CD14-positive monocyte (primary cell): ENCODE measurements around the gene TCP1. TPM values are rescaled to one million over a fixed set of nuclear protein-coding genes. Genes with fewer than 3 reads are reported as not detected.

Source experiments
- DNase-seq, 3 donors: peaks; one replicate each; pipeline ENCODE4 v3.0.0-alpha.2; 2011 to 2022
- H2AFZ ChIP-seq: 2 replicates; pipeline ENCODE4 v1.6.0; 2012; ENCODE audit warnings: mild to moderate bottlenecking, low read depth, low read length, inconsistent platforms; ENCODE audit not compliant: insufficient read depth, poor library complexity, severe bottlenecking
- H3K27ac ChIP-seq, 2 donors: 1 replicate in 1 of 2; 2 replicates in 1 of 2; pipeline ENCODE4 v1.5.1; 2012 to 2013; ENCODE audit warnings: low read length in 2 of 2, control low read depth in 1 of 2, inconsistent platforms in 1 of 2, low read depth in 1 of 2, mild to moderate bottlenecking in 1 of 2
- H3K27me3 ChIP-seq, 2 donors: one replicate each; pipeline versions ENCODE4 v1.6.0 to v1.6.1; 2011 to 2013; ENCODE audit warnings: low read length in 2 of 2; ENCODE audit not compliant: control insufficient read depth in 2 of 2, insufficient read depth in 2 of 2
- H3K36me3 ChIP-seq, 2 donors: replicated peaks in 1 of 2; 1 replicate in 1 of 2; 2 replicates in 1 of 2; pipeline versions ENCODE4 v1.5.1 to v1.6.1; 2012 to 2013; ENCODE audit warnings: low read length in 2 of 2, control low read depth in 1 of 2, inconsistent platforms in 1 of 2, mild to moderate bottlenecking in 1 of 2; ENCODE audit not compliant: insufficient read depth in 2 of 2, control insufficient read depth in 1 of 2
- H3K4me1 ChIP-seq, 2 donors: 1 replicate in 1 of 2; 2 replicates in 1 of 2; pipeline versions ENCODE4 v1.5.1 to v1.6.1; 2012 to 2013; ENCODE audit warnings: low read length in 2 of 2, control low read depth in 1 of 2, inconsistent platforms in 1 of 2, mild to moderate bottlenecking in 1 of 2, moderate library complexity in 1 of 2; ENCODE audit not compliant: insufficient read depth in 2 of 2, control insufficient read depth in 1 of 2
- H3K4me2 ChIP-seq: replicated peaks from 2 replicates; pipeline ENCODE3; 2012; ENCODE audit warnings: low read length, moderate library complexity, mild to moderate bottlenecking; ENCODE audit not compliant: poor library complexity, severe bottlenecking; ENCODE audit errors: extremely low read depth
- H3K4me3 ChIP-seq, 3 experiments: fragments of 200-600 bp in 1 of 3; sonication (generic) in 1 of 3; replicated peaks in 1 of 3; 1 replicate in 2 of 3; 2 replicates in 1 of 3; pipeline ENCODE4 v1.5.1; 2011 to 2013; ENCODE audit warnings: low read length in 3 of 3, mild to moderate bottlenecking in 3 of 3, control low read depth in 2 of 3, low read depth in 2 of 3, inconsistent platforms in 1 of 3, moderate library complexity in 1 of 3
- H3K79me2 ChIP-seq: 2 replicates; pipeline ENCODE4 v1.6.0; 2012; ENCODE audit warnings: mild to moderate bottlenecking, control low read depth, inconsistent platforms, low read length, moderate library complexity; ENCODE audit not compliant: insufficient read depth
- H3K9ac ChIP-seq: 2 replicates; pipeline ENCODE4 v1.6.0; 2017; ENCODE audit warnings: low read length, mild to moderate bottlenecking; ENCODE audit not compliant: insufficient read depth, poor library complexity, severe bottlenecking
- H3K9me3 ChIP-seq, 2 donors: replicated peaks in 1 of 2; 1 replicate in 1 of 2; 2 replicates in 1 of 2; pipeline versions ENCODE4 v1.5.1 to v1.6.1; 2012 to 2013; ENCODE audit warnings: low read length in 2 of 2, control low read depth in 1 of 2; ENCODE audit not compliant: control insufficient read depth in 1 of 2, insufficient read depth in 1 of 2
- H4K20me1 ChIP-seq: 2 replicates; pipeline ENCODE4 v1.6.0; 2012; ENCODE audit warnings: mild to moderate bottlenecking, low read length, control low read depth, moderate library complexity; ENCODE audit not compliant: insufficient read depth
- H3K27ac Mint-ChIP-seq, 7 donors: one replicate each; pipeline ENCODE4 v1.8.0; 2020; ENCODE audit warnings: mild to moderate bottlenecking in 7 of 7, mixed read lengths in 7 of 7, moderate library complexity in 6 of 7, inconsistent platforms in 2 of 7
- H3K27me3 Mint-ChIP-seq, 3 donors: one replicate each; pipeline ENCODE4 v1.8.0; 2021 to 2022; ENCODE audit warnings: low read depth in 3 of 3, mild to moderate bottlenecking in 3 of 3, mixed read lengths in 3 of 3, moderate library complexity in 3 of 3, inconsistent platforms in 1 of 3
- H3K36me3 Mint-ChIP-seq, 2 donors: one replicate each; pipeline ENCODE4 v1.8.0; 2020; ENCODE audit warnings: mixed read lengths in 2 of 2, inconsistent platforms in 1 of 2, mild to moderate bottlenecking in 1 of 2
- H3K4me1 Mint-ChIP-seq: one replicate; pipeline ENCODE4 v1.8.0; 2020; ENCODE audit warnings: mild to moderate bottlenecking, mixed read lengths
- H3K4me3 Mint-ChIP-seq, 2 donors: one replicate each; pipeline ENCODE4 v1.8.0; 2020; ENCODE audit warnings: mild to moderate bottlenecking in 2 of 2, mixed read lengths in 2 of 2, moderate library complexity in 1 of 2
- H3K9me3 Mint-ChIP-seq, 7 donors: one replicate each; pipeline ENCODE4 v1.8.0; 2020 to 2022; ENCODE audit warnings: mixed read lengths in 7 of 7, mild to moderate bottlenecking in 6 of 7, moderate library complexity in 6 of 7, inconsistent platforms in 2 of 7
- CTCF ChIP-seq: fragments of 200-600 bp; IDR thresholded peaks from one replicate; pipeline ENCODE4 v1.8.0; 2022; ENCODE audit warnings: antibody characterized with exemption, mild to moderate bottlenecking
- WGBS: methylation state at CpG from one replicate; pipeline ENCODE4 v1.1.5; 2013; ENCODE audit warnings: missing lambda C conversion rate; ENCODE audit not compliant: insufficient coverage; 5-methylcytosine and 5-hydroxymethylcytosine counted together
- intact Hi-C, 2 donors: fragments of 100-400 bp; cut with micrococcal nuclease; formaldehyde crosslinking; loops; one replicate each; pipeline versions ENCODE4 v1.15.0 to v1.15.1; 2023
- polyA plus RNA-seq, 3 donors: library from polyadenylated mRNA; depleted of rRNA in 1 of 3; unstranded in 2 of 3; stranded (reverse) in 1 of 3; fragments of 300-500 nt in 2 of 3; fragments of >200 nt in 1 of 3; fragmentation: Illumina TruSeq in 2 of 3; gene quantifications; 1 replicate in 2 of 3; 2 replicates in 1 of 3; pipeline ENCODE4 v1.2.3, GENCODE V29; 2012 to 2021

The TCP1 gene
- polyA plus RNA-seq, 3 donors, result 44.5 to 79.5 (median 69.3) TPM

DNA sequence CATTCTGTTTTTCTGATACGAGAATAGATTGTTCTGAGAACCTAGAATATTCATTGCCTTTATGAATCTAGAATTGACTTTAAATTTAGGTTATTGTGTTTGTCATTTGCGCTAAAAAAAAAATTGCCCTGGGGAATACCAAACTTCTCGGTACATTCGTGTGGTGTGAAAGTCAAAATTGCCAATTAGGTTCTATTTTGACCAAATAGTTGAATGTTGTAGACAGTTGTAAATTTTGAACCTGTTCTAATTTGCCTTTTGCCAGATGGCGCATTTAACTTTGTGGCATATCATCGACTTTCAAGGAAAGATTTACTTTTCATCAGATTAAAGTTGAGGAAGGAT, 59.1 kb downstream of the TCP1 start:
- H3K79me2 ChIP-seq, result peaks cover 94% of the 10 kb centered on the region
- H3K36me3 ChIP-seq, result peaks cover 0 to 9% of the 10 kb centered on the region in 2 donors
- no peak overlapping the region for H3K9ac ChIP-seq
- peak overlapping the region; percentile 81 for H3K4me2 ChIP-seq
- peak overlapping the region in 1 of 2 donors; percentile 89 for H3K27ac ChIP-seq
- H3K27me3 ChIP-seq, result no peaks in the 10 kb centered on the region
- Mint-ChIP-seq H3K9me3 (no peaks in the 10 kb centered on the region), H3K27me3 (no peaks in the 10 kb centered on the region), H3K27ac (peak overlapping the region in 1 of 7 donors; percentile 25), H3K4me3 (no peak overlapping the region), H3K36me3 (peaks cover 6 to 13% of the 10 kb centered on the region in 2 donors), H3K4me1 (peaks cover 55% of the 10 kb centered on the region)
- 90% methylated on average over 2 of the region's 6 CpGs for WGBS
- H3K4me3 ChIP-seq, result peak overlapping the region in 1 of 3 experiments; percentile 97
- H3K4me1 ChIP-seq, result peaks cover 27 to 44% of the 10 kb centered on the region in 2 donors
- no peak for TF ChIP-seq CTCF
- H2AFZ ChIP-seq, result no peak overlapping the region
- intact Hi-C loops, result no loop called here
- no peak for DNase-seq
- peaks cover 74% of the 10 kb centered on the region for H4K20me1 ChIP-seq
- H3K9me3 ChIP-seq, result no peaks in the 10 kb centered on the region

- Histone ChIP-seq H3K4me2 (peak overlapping the region; percentile 81), H3K27me3 (no peaks in the 10 kb centered on the region), H4K20me1 (peaks cover 69% of the 10 kb centered on the region), H3K9ac (no peak overlapping the region), H3K27ac (peak overlapping the region in 1 of 2 donors; percentile 89), H2AFZ (no peak overlapping the region), H3K9me3 (no peaks in the 10 kb centered on the region), H3K4me3 (peak overlapping the region in 1 of 3 experiments; percentile 97), H3K79me2 (peaks cover 94% of the 10 kb centered on the region), H3K4me1 (peaks cover 27 to 44% of the 10 kb centered on the region in 2 donors), H3K36me3 (peaks cover 0 to 9% of the 10 kb centered on the region in 2 donors)
- Mint-ChIP-seq H3K9me3 (no peaks in the 10 kb centered on the region), H3K27me3 (no peaks in the 10 kb centered on the region), H3K36me3 (peaks cover 6 to 16% of the 10 kb centered on the region in 2 donors), H3K4me1 (peaks cover 53% of the 10 kb centered on the region), H3K27ac (peak overlapping the region; percentile 24 to 81 (median 58)), H3K4me3 (peak overlapping the region; percentile 89 to 90)
- peak in 2 of 3 donors; percentile 30 to 43 for DNase-seq
- 36% methylated on average over 4 of the region's 4 CpGs for WGBS
- intact Hi-C loops, result loop anchor here (2.0 to 10.0 kb wide), 3 partner anchors 33 to 255 kb away; partner anchors contain the start of genes ACAT2 (in 2 of the 2) and SOD2 (in 1 of the 2)
- no peak for TF ChIP-seq CTCF
Observed at GRCh38 chr6:159729598-159730331, 59.6 kb downstream of the TCP1 start.
